Measurements from ENCODE around the gene PROCA1. TPM values are rescaled to one million over a fixed set of nuclear protein-coding genes. Genes with fewer than 3 reads are reported as not detected.

Gene PROCA1
- total and polyA plus RNA-seq, 9 of the 15 experiments (the other 6 are each of a cell fraction or from before 2014, with no cell fraction given) = 0.78 to 16.2 (median 5.6) TPM

- peak in 1 of 2 experiments; percentile 52; a peak in 1 of 4 replicates for TF ChIP-seq ETV6 (IDR thresholded peaks at IDR 0.05; ENCODE audit: borderline replicate concordance in 1 of 2, low read depth in 2 of 2, low read length in 1 of 2)
- 0 out of 2 replicates have a peak, but pooled peaks have one; percentile 51 for TF ChIP-seq ETV6 (CRISPR knock-in tag; IDR thresholded peaks at IDR 0.05; ENCODE audit: borderline replicate concordance)
- no peak for TF ChIP-seq MYBL2 (IDR thresholded peaks at IDR 0.05; ENCODE audit: low read depth)
- no peak for TF ChIP-seq MYBL2 (CRISPR knock-in tag; IDR thresholded peaks at IDR 0.05; ENCODE audit: borderline replicate concordance)
- TF ChIP-seq, protein P1, sequence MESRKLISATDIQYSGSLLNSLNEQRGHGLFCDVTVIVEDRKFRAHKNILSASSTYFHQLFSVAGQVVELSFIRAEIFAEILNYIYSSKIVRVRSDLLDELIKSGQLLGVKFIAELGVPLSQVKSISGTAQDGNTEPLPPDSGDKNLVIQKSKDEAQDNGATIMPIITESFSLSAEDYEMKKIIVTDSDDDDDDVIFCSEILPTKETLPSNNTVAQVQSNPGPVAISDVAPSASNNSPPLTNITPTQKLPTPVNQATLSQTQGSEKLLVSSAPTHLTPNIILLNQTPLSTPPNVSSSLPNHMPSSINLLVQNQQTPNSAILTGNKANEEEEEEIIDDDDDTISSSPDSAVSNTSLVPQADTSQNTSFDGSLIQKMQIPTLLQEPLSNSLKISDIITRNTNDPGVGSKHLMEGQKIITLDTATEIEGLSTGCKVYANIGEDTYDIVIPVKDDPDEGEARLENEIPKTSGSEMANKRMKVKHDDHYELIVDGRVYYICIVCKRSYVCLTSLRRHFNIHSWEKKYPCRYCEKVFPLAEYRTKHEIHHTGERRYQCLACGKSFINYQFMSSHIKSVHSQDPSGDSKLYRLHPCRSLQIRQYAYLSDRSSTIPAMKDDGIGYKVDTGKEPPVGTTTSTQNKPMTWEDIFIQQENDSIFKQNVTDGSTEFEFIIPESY (CRISPR knock-in tag; IDR thresholded peaks at IDR 0.05) = 0 out of 2 replicates have a peak, but pooled peaks have one; percentile 53
- no peak for TF ChIP-seq HDGF (IDR thresholded peaks at IDR 0.05)
- no peak for TF ChIP-seq FUS (optimal IDR thresholded peaks at IDR 0.05; ENCODE audit: low read depth, low read length)
- TF ChIP-seq BRD9 (IDR thresholded peaks at IDR 0.05; ENCODE audit: low read depth, partially characterized antibody) = peak; percentile 27
- TF ChIP-seq PML (IDR thresholded peaks at IDR 0.05; ENCODE audit: low read length) = peak; percentile 84
- TF ChIP-seq ZBTB8A (IDR thresholded peaks at IDR 0.05; ENCODE audit: partially characterized antibody) = no peak
- TF ChIP-seq, protein P2, sequence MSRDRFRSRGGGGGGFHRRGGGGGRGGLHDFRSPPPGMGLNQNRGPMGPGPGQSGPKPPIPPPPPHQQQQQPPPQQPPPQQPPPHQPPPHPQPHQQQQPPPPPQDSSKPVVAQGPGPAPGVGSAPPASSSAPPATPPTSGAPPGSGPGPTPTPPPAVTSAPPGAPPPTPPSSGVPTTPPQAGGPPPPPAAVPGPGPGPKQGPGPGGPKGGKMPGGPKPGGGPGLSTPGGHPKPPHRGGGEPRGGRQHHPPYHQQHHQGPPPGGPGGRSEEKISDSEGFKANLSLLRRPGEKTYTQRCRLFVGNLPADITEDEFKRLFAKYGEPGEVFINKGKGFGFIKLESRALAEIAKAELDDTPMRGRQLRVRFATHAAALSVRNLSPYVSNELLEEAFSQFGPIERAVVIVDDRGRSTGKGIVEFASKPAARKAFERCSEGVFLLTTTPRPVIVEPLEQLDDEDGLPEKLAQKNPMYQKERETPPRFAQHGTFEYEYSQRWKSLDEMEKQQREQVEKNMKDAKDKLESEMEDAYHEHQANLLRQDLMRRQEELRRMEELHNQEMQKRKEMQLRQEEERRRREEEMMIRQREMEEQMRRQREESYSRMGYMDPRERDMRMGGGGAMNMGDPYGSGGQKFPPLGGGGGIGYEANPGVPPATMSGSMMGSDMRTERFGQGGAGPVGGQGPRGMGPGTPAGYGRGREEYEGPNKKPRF (IDR thresholded peaks at IDR 0.05; ENCODE audit: low read depth, low read length) = no peak
- TF ChIP-seq ATF4 (CRISPR knock-in tag; IDR thresholded peaks at IDR 0.05) = no peak
- no peak for TF ChIP-seq ZNF57 (CRISPR knock-in tag; IDR thresholded peaks at IDR 0.05)
- TF ChIP-seq BMI1 (IDR thresholded peaks at IDR 0.05; ENCODE audit: low read length) = no peak
- TF ChIP-seq ATF2 (CRISPR knock-in tag; IDR thresholded peaks at IDR 0.05) = no peak
- TF ChIP-seq RBBP5 (IDR thresholded peaks at IDR 0.05; ENCODE audit: borderline replicate concordance, insufficient read depth, low read length, poor library complexity, severe bottlenecking) = peak; percentile 93
- TF ChIP-seq RCOR1 (IDR thresholded peaks at IDR 0.05; ENCODE audit: borderline replicate concordance in 1 of 2, low read depth in 2 of 2, low read length in 2 of 2) = no peak
- peak; percentile 81 for TF ChIP-seq ZBTB17 (CRISPR knock-in tag; IDR thresholded peaks at IDR 0.05)
- TF ChIP-seq CBFA2T2 (conservative IDR thresholded peaks at IDR 0.05) = no peak
- peak; percentile 92 for TF ChIP-seq EGR1 (conservative IDR thresholded peaks at IDR 0.05)
- TF ChIP-seq ZNF76 (CRISPR knock-in tag; IDR thresholded peaks at IDR 0.05; ENCODE audit: borderline replicate concordance) = no peak
- no peak for TF ChIP-seq NFIX (CRISPR knock-in tag; IDR thresholded peaks at IDR 0.05; ENCODE audit: low read depth)
These were observed 49.8 kb downstream of the PROCA1 start, which contains the start of the genes SDF2 and SUPT6H (continued) for GRCh38 chr17:28661635-28662526.
